Sigmoid colon (tissue), 3 donors: ENCODE data around the gene TBCE.

ENCODE experiments used
- CTCF ChIP-seq, 4 experiments: fragments of 450-650 bp in 3 of 4; fragments of 200-600 bp in 1 of 4; IDR thresholded peaks; one replicate each; pipeline ENCODE4 v1.5.1; 2016 to 2019; ENCODE audit warnings: antibody characterized with exemption in 4 of 4, mild to moderate bottlenecking in 3 of 4, moderate library complexity in 2 of 4
- POLR2A ChIP-seq, 2 donors: fragments of 450-650 bp; IDR thresholded peaks; one replicate each; pipeline ENCODE4 v1.6.1; 2016; ENCODE audit warnings: antibody characterized with exemption in 2 of 2, mild to moderate bottlenecking in 2 of 2, moderate library complexity in 2 of 2

- TF ChIP-seq CTCF (IDR thresholded peaks at IDR 0.05) (no peak), POLR2A (IDR thresholded peaks at IDR 0.05) (no peak)
Observed at GRCh38 chr1:235399661-235400060, 32.4 kb downstream of the TBCE start.
